Smooth muscle cell (in vitro differentiated cells): Measurements from ENCODE around the gene YOD1. TPM values are rescaled to one million over a fixed set of nuclear protein-coding genes. Genes with fewer than 3 reads are reported as not detected.
A peak's percentile ranks its signal among the peaks of the same experiment; 100 is the strongest.

Experiments
- DNase-seq: peaks from one replicate; lab custom pipeline; 2025; ENCODE audit not compliant: unreplicated experiment; lab: John Stamatoyannopoulos, UW
- H2AFZ ChIP-seq: fragments of 200-600 bp; sonication (generic); 2 replicates; pipeline ENCODE4 v1.6.0; 2016; ENCODE audit warnings: antibody characterized with exemption, low read depth, mild to moderate bottlenecking
- H3F3A ChIP-seq: fragments of 200-600 bp; sonication (generic); 2 replicates; pipeline ENCODE4 v1.6.0; 2017; ENCODE audit warnings: antibody characterized with exemption, low read depth
- H3K27ac ChIP-seq: fragments of 200-600 bp; sonication (generic); 2 replicates; pipeline ENCODE4 v1.5.1; 2016; ENCODE audit warnings: low read depth, mild to moderate bottlenecking
- H3K27me3 ChIP-seq: fragments of 200-600 bp; sonication (generic); 2 replicates; pipeline ENCODE4 v1.6.1; 2016; ENCODE audit warnings: low read depth, mild to moderate bottlenecking
- H3K36me3 ChIP-seq: fragments of 200-600 bp; sonication (generic); 2 replicates; pipeline ENCODE4 v1.5.1; 2016; ENCODE audit warnings: low read depth
- H3K4me1 ChIP-seq: fragments of 200-600 bp; sonication (generic); 2 replicates; pipeline ENCODE4 v1.5.1; 2016; ENCODE audit warnings: low read depth
- H3K4me2 ChIP-seq: fragments of 200-600 bp; sonication (generic); 2 replicates; pipeline ENCODE4 v1.6.0; 2016; ENCODE audit warnings: mild to moderate bottlenecking
- H3K4me3 ChIP-seq: fragments of 200-600 bp; sonication (generic); 2 replicates; pipeline ENCODE4 v1.5.1; 2016; ENCODE audit warnings: mild to moderate bottlenecking
- H3K79me2 ChIP-seq: fragments of 200-600 bp; sonication (generic); 2 replicates; pipeline ENCODE4 v1.6.0; 2016; ENCODE audit warnings: low read depth, mild to moderate bottlenecking
- H3K9ac ChIP-seq: fragments of 200-600 bp; sonication (generic); 2 replicates; pipeline ENCODE4 v1.6.0; 2016; ENCODE audit warnings: low read depth
- H3K9me3 ChIP-seq: fragments of 200-600 bp; sonication (generic); replicated peaks from 2 replicates; pipeline ENCODE4 v1.5.1; 2016; ENCODE audit warnings: low read depth
- H4K20me1 ChIP-seq: fragments of 200-600 bp; sonication (generic); 2 replicates; pipeline ENCODE4 v1.6.0; 2016; ENCODE audit warnings: low read depth
- CTCF ChIP-seq: fragments of 200-600 bp; sonication (generic); IDR thresholded peaks from 2 replicates; pipeline ENCODE4 v1.5.1; 2017; ENCODE audit warnings: borderline replicate concordance, mild to moderate bottlenecking, antibody characterized with exemption; ENCODE audit not compliant: insufficient read depth, poor library complexity, severe bottlenecking
- WGBS: methylation state at CpG from one replicate; pipeline ENCODE4 v1.1.7; 2016; ENCODE audit warnings: low lambda C conversion rate; 5-methylcytosine and 5-hydroxymethylcytosine counted together
- polyA plus RNA-seq: library from polyadenylated mRNA; unstranded; fragments of >200 nt; fragmentation: Nextera tagmentation; extraction: Ambion mirVana; gene quantifications from 2 replicates; pipeline ENCODE4 v1.2.1, GENCODE V29; 2016
- total RNA-seq: library from RNA; depleted of rRNA; stranded (reverse); fragments of >200 nt; gene quantifications from 2 replicates; pipeline ENCODE4 v1.2.3, GENCODE V29; 2014

YOD1 gene
- total and polyA plus RNA-seq, 2 experiments from 2014 or later = 3.8 to 31.9 TPM

GRCh38 chr1:207036865-207037264 lies 14.1 kb downstream of the YOD1 start:
- Histone ChIP-seq H3K9me3 (no peaks in the 10 kb centered on the region), H3K4me2 (no peak overlapping the region), H3K27me3 (no peaks in the 10 kb centered on the region), H3K36me3 (no peaks in the 10 kb centered on the region), H3K79me2 (no peaks in the 10 kb centered on the region), H3K27ac (no peak overlapping the region), H2AFZ (no peak overlapping the region), H3K9ac (no peak overlapping the region), H4K20me1 (no peaks in the 10 kb centered on the region), H3K4me3 (no peak overlapping the region), H3K4me1 (peaks cover 9% of the 10 kb centered on the region), H3F3A (no peaks in the 10 kb centered on the region)
- WGBS = 81% methylated on average over 1 of the region's 1 CpG
- TF ChIP-seq CTCF = no peak
- DNase-seq = no peak

- Histone ChIP-seq H3K27me3 (no peaks in the 10 kb centered on the region), H3K4me3 (no peak overlapping the region), H3K79me2 (no peaks in the 10 kb centered on the region), H3K4me1 (peaks cover 9% of the 10 kb centered on the region), H3K9ac (no peak overlapping the region), H3K36me3 (no peaks in the 10 kb centered on the region), H2AFZ (no peak overlapping the region), H3K9me3 (no peaks in the 10 kb centered on the region), H3F3A (no peaks in the 10 kb centered on the region), H3K4me2 (no peak overlapping the region), H4K20me1 (no peaks in the 10 kb centered on the region), H3K27ac (no peak overlapping the region)
- TF ChIP-seq CTCF = no peak
- no peak for DNase-seq
- 75% methylated on average over 4 of the region's 4 CpGs for WGBS
Observed at GRCh38 chr1:207035877-207036551, 15.0 kb downstream of the YOD1 start.

GRCh38 chr1:207034998-207035397 lies 16.0 kb downstream of the YOD1 start:
- Histone ChIP-seq H3K4me1 (peaks cover 9% of the 10 kb centered on the region), H3K9me3 (no peaks in the 10 kb centered on the region), H3K79me2 (no peaks in the 10 kb centered on the region), H2AFZ (no peak overlapping the region), H3K27ac (peak overlapping the region; percentile 89), H4K20me1 (no peaks in the 10 kb centered on the region), H3K9ac (peak overlapping the region; percentile 63), H3K4me3 (no peak overlapping the region), H3K4me2 (peak overlapping the region; percentile 33), H3F3A (no peaks in the 10 kb centered on the region), H3K36me3 (no peaks in the 10 kb centered on the region), H3K27me3 (no peaks in the 10 kb centered on the region)
- no peak for TF ChIP-seq CTCF
- no peak for DNase-seq

- TF ChIP-seq CTCF = no peak
- Histone ChIP-seq H3K4me2 (peak overlapping the region; percentile 33), H3K4me3 (no peak overlapping the region), H3K36me3 (no peaks in the 10 kb centered on the region), H3K27me3 (no peaks in the 10 kb centered on the region), H3K27ac (peak overlapping the region; percentile 89), H3K9me3 (no peaks in the 10 kb centered on the region), H3K79me2 (no peaks in the 10 kb centered on the region), H3F3A (no peaks in the 10 kb centered on the region), H3K4me1 (peaks cover 9% of the 10 kb centered on the region), H4K20me1 (no peaks in the 10 kb centered on the region), H3K9ac (no peak overlapping the region), H2AFZ (no peak overlapping the region)
- 80% methylated on average over 1 of the region's 1 CpG for WGBS
- no peak for DNase-seq
Observed at GRCh38 chr1:207034208-207034607, 16.8 kb downstream of the YOD1 start.
